Stomach (tissue), 9 donors: ENCODE measurements around the gene LAMC1. TPM values are rescaled to one million over a fixed set of nuclear protein-coding genes. Genes with fewer than 3 reads are reported as not detected.

Experiments
- DNase-seq, 2 donors: peaks; one replicate each; pipeline versions ENCODE4 v3.0.0 to v3.0.0-alpha.2; 2013 to 2019
- H3K27ac ChIP-seq, 5 donors: fragments of 200-600 bp in 4 of 5; sonication (generic) in 4 of 5; one replicate each; pipeline ENCODE4 v1.5.1; 2013 to 2019; ENCODE audit warnings: mild to moderate bottlenecking in 1 of 5, moderate library complexity in 1 of 5
- H3K27me3 ChIP-seq, 3 donors: fragments of 200-600 bp; sonication (generic); one replicate each; pipeline ENCODE4 v1.5.1; 2017 to 2019; ENCODE audit warnings: mixed run types in 1 of 3
- H3K36me3 ChIP-seq, 4 donors: fragments of 200-600 bp; sonication (generic); 1 replicate in 3 of 4; 2 replicates in 1 of 4; pipeline ENCODE4 v1.5.1; 2016 to 2019
- H3K4me1 ChIP-seq, 4 donors: fragments of 200-600 bp; sonication (generic); one replicate each; pipeline ENCODE4 v1.5.1; 2016 to 2019
- H3K4me3 ChIP-seq, 4 donors: fragments of 200-600 bp; sonication (generic) in 3 of 4; one replicate each; pipeline ENCODE4 v1.5.1; 2016 to 2019; ENCODE audit warnings: mild to moderate bottlenecking in 1 of 4
- H3K9me3 ChIP-seq, 4 donors: fragments of 200-600 bp; sonication (generic); one replicate each; pipeline ENCODE4 v1.5.1; 2016 to 2019
- CTCF ChIP-seq, 7 experiments: fragments of 450-650 bp in 4 of 7; fragments of 200-600 bp in 3 of 7; sonication (generic) in 3 of 7; IDR thresholded peaks; one replicate each; pipeline ENCODE4 v1.5.1; 2016 to 2019; ENCODE audit warnings: antibody characterized with exemption in 7 of 7, control low read depth in 2 of 7, mild to moderate bottlenecking in 1 of 7
- EP300 ChIP-seq: sonication (generic); formaldehyde crosslinking; IDR thresholded peaks from one replicate; pipeline ENCODE4 v1.6.1; 2017; ENCODE audit warnings: antibody characterized with exemption
- POLR2A ChIP-seq, 4 donors: fragments of 450-650 bp; IDR thresholded peaks; one replicate each; pipeline ENCODE4 v1.6.1; 2016; ENCODE audit warnings: antibody characterized with exemption in 4 of 4, control low read depth in 2 of 4, mild to moderate bottlenecking in 1 of 4, moderate library complexity in 1 of 4
- POLR2AphosphoS5 ChIP-seq, 3 donors: sonication (generic); formaldehyde crosslinking; IDR thresholded peaks; one replicate each; pipeline ENCODE4 v1.6.1; 2016; ENCODE audit warnings: antibody characterized with exemption in 3 of 3
- WGBS, 5 donors: extraction: QIAGEN DNeasy Blood & Tissue Kit in 3 of 5; methylation state at CpG; one replicate each; pipeline versions ENCODE4 v1.1.5 to v1.1.7; 2013 to 2018; 5-methylcytosine and 5-hydroxymethylcytosine counted together
- intact Hi-C: fragments of 100-400 bp; cut with DNase I; formaldehyde crosslinking; loops from one replicate; pipeline ENCODE4 v1.15.1; 2023; ENCODE audit warnings: low total_unique reads
- polyA plus RNA-seq, 3 donors: library from polyadenylated mRNA; stranded (reverse); fragments of 200-250 nt; gene quantifications; one replicate each; pipeline ENCODE4 v1.2.3, GENCODE V29; 2013
- total RNA-seq, 5 donors: library from RNA; depleted of rRNA; stranded (reverse); fragments of >200 nt; gene quantifications; one replicate each; pipeline versions ENCODE4 v1.1.0 to v1.2.3, GENCODE V29; 2014 to 2016
- donor health status: healthy with polysubstance abuse.
- donor health status: Bipolar disorder and iron deficiency.
- donor health status: healthy.

LAMC1 gene
- total and polyA plus RNA-seq, 8 donors: 11.7 to 355 (median 142) TPM

DNA sequence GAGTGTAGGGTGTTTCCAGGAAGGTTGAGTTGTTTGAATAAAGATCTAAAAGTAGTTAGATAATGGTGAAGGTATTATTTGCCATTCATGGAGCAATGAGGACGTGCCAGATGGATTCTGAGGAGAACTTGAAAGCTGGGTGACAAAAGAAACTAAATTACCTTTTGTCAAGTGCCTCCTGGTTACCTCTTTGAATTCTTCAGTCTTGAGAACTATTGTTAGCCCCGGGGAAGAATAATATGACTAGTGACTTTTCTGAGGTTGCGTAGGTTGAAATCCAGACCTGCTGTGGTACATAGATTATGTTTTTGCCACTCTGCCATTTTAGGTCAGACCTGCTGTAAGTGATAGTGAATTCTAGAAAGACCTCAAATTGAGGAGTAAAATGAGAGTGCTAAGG is 11.5 kb downstream of the LAMC1 start:
- H3K27ac ChIP-seq: peak overlapping the region in 2 of 5 donors; percentile 9 to 12
- TF ChIP-seq EP300 (no peak), POLR2AphosphoS5 (IDR thresholded peaks at IDR 0.05) (no peak), CTCF (IDR thresholded peaks at IDR 0.05) (no peak), POLR2A (IDR thresholded peaks at IDR 0.05) (no peak)
- DNase-seq: no peak
- peaks cover 5 to 63% (median 29%) of the 10 kb centered on the region in 4 donors for H3K4me1 ChIP-seq
- intact Hi-C loops: no loop called here
- peaks cover 0 to 7% (median 0%) of the 10 kb centered on the region in 4 donors for H3K36me3 ChIP-seq
- no peaks in the 10 kb centered on the region for H3K27me3 ChIP-seq
- WGBS, 5 donors: 68 to 82% (median 76%) methylated on average over 3 of the region's 3 CpGs
- H3K4me3 ChIP-seq: no peak overlapping the region
- H3K9me3 ChIP-seq: no peaks in the 10 kb centered on the region

DNA sequence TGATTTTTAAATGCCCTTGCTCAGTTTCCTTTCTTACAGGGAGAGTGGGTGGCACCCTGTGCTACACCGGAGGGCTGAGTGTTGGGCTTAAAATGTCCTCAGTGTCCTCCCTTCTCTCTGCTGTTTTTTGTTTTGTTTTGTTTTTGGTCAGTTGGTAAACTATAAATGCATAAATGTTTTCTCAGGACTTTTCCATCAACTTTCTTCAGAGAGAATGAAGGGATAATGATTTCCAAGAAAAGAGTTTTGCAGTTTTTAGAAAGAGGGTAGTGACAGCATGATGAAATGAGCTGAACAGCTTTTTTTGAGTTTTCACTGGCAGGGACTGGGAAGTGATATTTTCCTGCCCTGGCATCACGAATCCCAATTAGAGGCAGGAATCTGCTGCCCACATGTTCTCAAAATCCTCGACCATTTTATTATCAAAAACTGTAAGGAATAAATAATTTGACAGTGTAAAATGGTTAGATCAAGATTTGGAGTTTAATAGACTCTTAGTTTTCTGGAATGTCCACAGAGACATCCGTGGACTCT is 15.2 kb downstream of the LAMC1 start:
- intact Hi-C loops: no loop called here
- Histone ChIP-seq H3K4me3 (no peak overlapping the region), H3K4me1 (peaks cover 0 to 77% (median 43%) of the 10 kb centered on the region in 4 donors), H3K27me3 (no peaks in the 10 kb centered on the region), H3K9me3 (no peaks in the 10 kb centered on the region), H3K27ac (no peak overlapping the region), H3K36me3 (peaks cover 0 to 7% (median 0%) of the 10 kb centered on the region in 4 donors)
- TF ChIP-seq EP300: no peak
- TF ChIP-seq POLR2A (IDR thresholded peaks at IDR 0.05): no peak
- no peak for TF ChIP-seq POLR2AphosphoS5 (IDR thresholded peaks at IDR 0.05)
- TF ChIP-seq CTCF (IDR thresholded peaks at IDR 0.05): no peak
- 66 to 85% (median 81%) methylated on average over 4 of the region's 4 CpGs for WGBS, 5 donors
- no peak for DNase-seq

- no peaks in the 10 kb centered on the region for H3K27me3 ChIP-seq
- TF ChIP-seq POLR2A (IDR thresholded peaks at IDR 0.05): no peak
- no peak for TF ChIP-seq EP300
- no peak for TF ChIP-seq CTCF (IDR thresholded peaks at IDR 0.05)
- TF ChIP-seq POLR2AphosphoS5 (IDR thresholded peaks at IDR 0.05): no peak
- no peaks in the 10 kb centered on the region for H3K9me3 ChIP-seq
- peaks cover 0 to 7% (median 0%) of the 10 kb centered on the region in 4 donors for H3K36me3 ChIP-seq
- H3K4me1 ChIP-seq: peaks cover 0 to 82% (median 48%) of the 10 kb centered on the region in 4 donors
- WGBS, 5 donors: 86 to 93% (median 90%) methylated on average over 4 of the region's 4 CpGs
- intact Hi-C loops: no loop called here
- H3K27ac ChIP-seq: peak overlapping the region in 1 of 5 donors; percentile 31
- DNase-seq: no peak
- no peak overlapping the region for H3K4me3 ChIP-seq
Observed at GRCh38 chr1:183038913-183039312, 15.7 kb downstream of the LAMC1 start.

GRCh38 chr1:183039330-183039729 is 16.1 kb downstream of the LAMC1 start:
- Histone ChIP-seq H3K36me3 (peaks cover 0 to 7% (median 0%) of the 10 kb centered on the region in 4 donors), H3K9me3 (no peaks in the 10 kb centered on the region), H3K4me1 (peaks cover 0 to 84% (median 50%) of the 10 kb centered on the region in 4 donors), H3K27ac (peak overlapping the region in 4 of 5 donors; percentile 3 to 58 (median 36)), H3K27me3 (no peaks in the 10 kb centered on the region), H3K4me3 (no peak overlapping the region)
- intact Hi-C loops: no loop called here
- 70 to 85% (median 77%) methylated on average over 4 of the region's 4 CpGs for WGBS, 5 donors
- no peak for TF ChIP-seq EP300
- no peak for TF ChIP-seq POLR2A (IDR thresholded peaks at IDR 0.05)
- TF ChIP-seq POLR2AphosphoS5 (IDR thresholded peaks at IDR 0.05): no peak
- TF ChIP-seq CTCF (IDR thresholded peaks at IDR 0.05): no peak
- no peak for DNase-seq
